Measurements from ENCODE around the gene ACP6. TPM values are rescaled to one million over a fixed set of nuclear protein-coding genes. Genes with fewer than 3 reads are reported as not detected.

The ACP6 gene
- polyA plus RNA-seq, 3 donors, result 2.0 to 4.1 (median 2.1) TPM

- Histone ChIP-seq H3K79me2 (ENCODE audit: insufficient read depth, low read length) (no peaks in the 10 kb centered on the region), H3K36me3 (replicated peaks in 1 of 2; ENCODE audit: control insufficient read depth in 1 of 2, insufficient read depth in 2 of 2, low read length in 2 of 2) (no peaks in the 10 kb centered on the region), H2AFZ (ENCODE audit: insufficient read depth, low read depth, low read length, poor library complexity, severe bottlenecking) (no peak overlapping the region), H3K27ac (ENCODE audit: low read depth in 1 of 2, low read length in 2 of 2) (peak overlapping the region in 1 of 2 donors; percentile 35), H3K9me3 (replicated peaks in 1 of 2; ENCODE audit: control insufficient read depth in 1 of 2, insufficient read depth in 1 of 2, low read length in 2 of 2) (no peaks in the 10 kb centered on the region), H3K27me3 (ENCODE audit: control insufficient read depth in 2 of 2, insufficient read depth in 2 of 2, low read length in 2 of 2) (no peaks in the 10 kb centered on the region), H4K20me1 (ENCODE audit: insufficient read depth, low read length) (no peaks in the 10 kb centered on the region), H3K4me2 (replicated peaks; ENCODE audit: extremely low read depth, low read length, poor library complexity, severe bottlenecking) (peak overlapping the region; percentile 33), H3K4me1 (ENCODE audit: control insufficient read depth in 1 of 2, insufficient read depth in 2 of 2, low read length in 2 of 2) (peaks cover 29 to 30% of the 10 kb centered on the region in 2 donors), H3K9ac (ENCODE audit: insufficient read depth, low read length, poor library complexity, severe bottlenecking) (no peak overlapping the region), H3K4me3 (replicated peaks in 1 of 3; ENCODE audit: low read depth in 2 of 3, low read length in 3 of 3) (peak overlapping the region in 1 of 3 experiments; percentile 12)
- DNase-seq, result peak; percentile 15 to 46 (median 41)
- intact Hi-C loops (cut with micrococcal nuclease), result loop anchor here in 1 of 2 donors (10.0 kb wide), 1 partner anchor 354 kb away; no protein-coding TSS in a partner anchor
- peak overlapping the region in 1 of 2 donors; percentile 48 for H3K4me3 Mint-ChIP-seq
- peaks cover 2 to 7% (median 3%) of the 10 kb centered on the region in 3 donors for H3K27me3 Mint-ChIP-seq (ENCODE audit: low read depth in 3 of 3)
- peaks cover 20% of the 10 kb centered on the region for H3K4me1 Mint-ChIP-seq
- WGBS (ENCODE audit: insufficient coverage), result 92% methylated on average over 2 of the region's 5 CpGs
- TF ChIP-seq CTCF (IDR thresholded peaks at IDR 0.05), result no peak
- H3K27ac Mint-ChIP-seq, result peak overlapping the region in 6 of 7 donors; percentile 46 to 81 (median 70)
- peaks cover 0 to 2% (median 0%) of the 10 kb centered on the region in 7 donors for H3K9me3 Mint-ChIP-seq
- peaks cover 0 to 2% of the 10 kb centered on the region in 2 donors for H3K36me3 Mint-ChIP-seq
These were observed 41.9 kb downstream of the ACP6 start for GRCh38 chr1:147628441-147628840.

DNA sequence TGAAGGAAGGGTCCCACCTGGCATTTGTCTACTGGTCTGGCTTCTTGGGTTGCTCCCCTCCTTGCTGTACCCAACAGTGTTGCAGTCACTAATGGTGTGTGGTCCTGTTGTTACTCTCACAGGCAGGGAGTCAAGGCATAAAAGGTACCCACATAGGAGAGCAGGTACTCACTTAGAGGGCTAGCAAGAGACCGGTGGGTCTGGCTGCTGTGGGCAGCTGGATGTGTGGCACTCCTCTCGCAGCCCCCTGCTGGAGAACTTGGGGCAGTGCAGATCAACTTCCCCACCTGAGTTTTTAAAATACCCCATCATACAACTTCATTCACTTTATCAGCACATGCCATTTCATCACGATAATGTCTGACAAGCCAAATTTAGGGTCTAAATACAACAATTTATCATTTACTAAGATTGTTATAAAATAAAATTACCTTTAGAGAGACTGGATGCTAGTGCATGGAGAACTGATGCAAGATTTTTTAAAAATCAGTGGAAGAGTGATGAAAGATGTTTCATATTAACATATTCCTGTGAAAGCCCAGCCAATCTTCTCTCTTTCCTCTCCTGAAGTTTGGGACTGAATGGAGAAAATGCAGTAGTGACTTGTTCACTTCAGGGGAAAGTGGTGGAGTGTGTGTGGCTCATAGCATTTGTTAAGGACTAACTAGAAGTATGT is 42.8 kb downstream of the ACP6 start:
- no peaks in the 10 kb centered on the region for H3K79me2 ChIP-seq (ENCODE audit: insufficient read depth, low read length)
- intact Hi-C loops (cut with micrococcal nuclease), result loop anchor here in 1 of 2 donors (10.0 kb wide), 1 partner anchor 353 kb away; no protein-coding TSS in a partner anchor
- DNase-seq, result peak; percentile 25 to 51 (median 47)
- H3K36me3 ChIP-seq (replicated peaks in 1 of 2; ENCODE audit: control insufficient read depth in 1 of 2, insufficient read depth in 2 of 2, low read length in 2 of 2), result no peaks in the 10 kb centered on the region
- no peaks in the 10 kb centered on the region for H3K9me3 ChIP-seq (replicated peaks in 1 of 2; ENCODE audit: control insufficient read depth in 1 of 2, insufficient read depth in 1 of 2, low read length in 2 of 2)
- peaks cover 0 to 2% of the 10 kb centered on the region in 2 donors for H3K36me3 Mint-ChIP-seq
- H3K4me1 ChIP-seq (ENCODE audit: control insufficient read depth in 1 of 2, insufficient read depth in 2 of 2, low read length in 2 of 2), result peaks cover 29 to 30% of the 10 kb centered on the region in 2 donors
- peaks cover 2 to 5% (median 4%) of the 10 kb centered on the region in 3 donors for H3K27me3 Mint-ChIP-seq (ENCODE audit: low read depth in 3 of 3)
- no peak overlapping the region for H3K4me3 Mint-ChIP-seq
- no peak overlapping the region for H3K27ac Mint-ChIP-seq
- peaks cover 0 to 2% (median 0%) of the 10 kb centered on the region in 7 donors for H3K9me3 Mint-ChIP-seq
- no peaks in the 10 kb centered on the region for H4K20me1 ChIP-seq (ENCODE audit: insufficient read depth, low read length)
- no peak overlapping the region for H3K9ac ChIP-seq (ENCODE audit: insufficient read depth, low read length, poor library complexity, severe bottlenecking)
- H3K4me1 Mint-ChIP-seq, result peaks cover 20% of the 10 kb centered on the region
- H2AFZ ChIP-seq (ENCODE audit: insufficient read depth, low read depth, low read length, poor library complexity, severe bottlenecking), result no peak overlapping the region
- no peak overlapping the region for H3K4me3 ChIP-seq (replicated peaks in 1 of 3; ENCODE audit: low read depth in 2 of 3, low read length in 3 of 3)
- H3K4me2 ChIP-seq (replicated peaks; ENCODE audit: extremely low read depth, low read length, poor library complexity, severe bottlenecking), result no peak overlapping the region
- WGBS (ENCODE audit: insufficient coverage), result 7% methylated on average over 2 of the region's 3 CpGs
- H3K27me3 ChIP-seq (ENCODE audit: control insufficient read depth in 2 of 2, insufficient read depth in 2 of 2, low read length in 2 of 2), result no peaks in the 10 kb centered on the region
- no peak overlapping the region for H3K27ac ChIP-seq (ENCODE audit: low read depth in 1 of 2, low read length in 2 of 2)
- TF ChIP-seq CTCF (IDR thresholded peaks at IDR 0.05), result peak; percentile 96
